Gastroesophageal sphincter (tissue), 4 donors: ENCODE results near the gene NTHL1. TPM values are rescaled to one million over a fixed set of nuclear protein-coding genes. Genes with fewer than 3 reads are reported as not detected.
"Not testable (repeated sequence)": the region's sequence is repeated elsewhere in the genome, so short reads cannot be mapped to it uniquely, and the experiment has no call there.

Source experiments
- ATAC-seq: fragments of 150-250 bp; one replicate; pipeline ENCODE4 v1.9.1; 2016; ENCODE audit warnings: mild to moderate bottlenecking, moderate library complexity
- H3K27ac ChIP-seq, 4 donors: fragments of 200-600 bp; sonication (generic) in 3 of 4; 1 replicate in 3 of 4; 2 replicates in 1 of 4; pipeline ENCODE4 v1.5.1; 2016 to 2019
- H3K27me3 ChIP-seq: fragments of 200-600 bp; sonication (generic); one replicate; pipeline ENCODE4 v1.5.1; 2019
- H3K36me3 ChIP-seq, 2 donors: fragments of 200-600 bp; sonication (generic); one replicate each; pipeline ENCODE4 v1.5.1; 2019; ENCODE audit warnings: control low read depth in 1 of 2
- H3K4me1 ChIP-seq, 3 donors: fragments of 200-600 bp; sonication (generic); 1 replicate in 2 of 3; 2 replicates in 1 of 3; pipeline ENCODE4 v1.5.1; 2016 to 2019; ENCODE audit warnings: control low read depth in 2 of 3
- H3K4me3 ChIP-seq, 2 donors: fragments of 200-600 bp; sonication (generic); one replicate each; pipeline ENCODE4 v1.5.1; 2019; ENCODE audit warnings: mild to moderate bottlenecking in 1 of 2, moderate library complexity in 1 of 2
- H3K9me3 ChIP-seq, 3 donors: fragments of 200-600 bp; sonication (generic); one replicate each; pipeline ENCODE4 v1.5.1; 2017 to 2019; ENCODE audit warnings: control low read depth in 2 of 3
- CTCF ChIP-seq, 4 experiments: fragments of 200-600 bp in 2 of 4; fragments of 450-650 bp in 2 of 4; sonication (generic) in 1 of 4; IDR thresholded peaks; one replicate each; pipeline ENCODE4 v1.5.1; 2017 to 2019; ENCODE audit warnings: antibody characterized with exemption in 4 of 4, mild to moderate bottlenecking in 2 of 4, moderate library complexity in 2 of 4
- EP300 ChIP-seq: sonication (generic); formaldehyde crosslinking; IDR thresholded peaks from one replicate; pipeline ENCODE4 v1.6.1; 2017; ENCODE audit warnings: antibody characterized with exemption, mild to moderate bottlenecking
- POLR2A ChIP-seq, 2 donors: fragments of 450-650 bp; IDR thresholded peaks; one replicate each; pipeline ENCODE4 v1.6.1; 2017; ENCODE audit warnings: antibody characterized with exemption in 2 of 2, mild to moderate bottlenecking in 2 of 2, moderate library complexity in 1 of 2
- POLR2AphosphoS5 ChIP-seq: sonication (generic); formaldehyde crosslinking; IDR thresholded peaks from one replicate; pipeline ENCODE4 v1.6.1; 2017; ENCODE audit warnings: antibody characterized with exemption
- whole genome bisulfite sequencing, 2 donors: methylation state at CpG; one replicate each; pipeline ENCODE4 v1.1.5; 2018; ENCODE audit warnings: low coverage in 1 of 2; 5-methylcytosine and 5-hydroxymethylcytosine counted together
- total RNA-seq, 4 donors: library from RNA; depleted of rRNA; stranded (reverse); fragments of >200 nt; gene quantifications; one replicate each; pipeline ENCODE4 v1.1.0, GENCODE V29; 2016

Gene NTHL1
- total RNA-seq, 4 donors from 2014 or later: 18.4 to 25.4 (median 21.6) TPM

- TF ChIP-seq EP300 (no peak), POLR2A (IDR thresholded peaks at IDR 0.05) (no peak), POLR2AphosphoS5 (no peak), CTCF (IDR thresholded peaks at IDR 0.05) (no peak)
- peaks cover 0 to 93% (median 78%) of the 10 kb centered on the region in 3 donors for H3K4me1 ChIP-seq
- peaks cover 0 to 26% of the 10 kb centered on the region in 2 donors for H3K36me3 ChIP-seq
- H3K27ac ChIP-seq: peak overlapping the region in 3 of 4 donors; percentile 90 to 92 (median 92)
- no peak for ATAC-seq
- no peaks in the 10 kb centered on the region for H3K9me3 ChIP-seq
- 100% methylated on average over 1 of the region's 15 CpGs; no CpG with 5 or more reads in 1 of the 2 donors for WGBS, 2 donors
- no peaks in the 10 kb centered on the region for H3K27me3 ChIP-seq
- peak overlapping the region in 1 of 2 donors; percentile 10 for H3K4me3 ChIP-seq
Observed at GRCh38 chr16:2037115-2037514, 10.5 kb downstream of the NTHL1 start.

GRCh38 chr16:2036200-2036966 is 11.3 kb downstream of the NTHL1 start:
- H3K9me3 ChIP-seq: no peaks in the 10 kb centered on the region
- peaks cover 0 to 26% of the 10 kb centered on the region in 2 donors for H3K36me3 ChIP-seq
- TF ChIP-seq EP300: no peak
- no peak for TF ChIP-seq CTCF (IDR thresholded peaks at IDR 0.05)
- TF ChIP-seq POLR2A (IDR thresholded peaks at IDR 0.05): no peak
- no peak for TF ChIP-seq POLR2AphosphoS5
- H3K27me3 ChIP-seq: no peaks in the 10 kb centered on the region
- H3K4me3 ChIP-seq: peak overlapping the region in 1 of 2 donors; percentile 49
- ATAC-seq: no peak
- H3K4me1 ChIP-seq: peaks cover 0 to 94% (median 75%) of the 10 kb centered on the region in 3 donors
- WGBS, 2 donors: 80% methylated on average over 1 of the region's 47 CpGs; no CpG with 5 or more reads in 1 of the 2 donors
- peak overlapping the region; percentile 7 to 92 (median 91) for H3K27ac ChIP-seq

- peak overlapping the region in 1 of 2 donors; percentile 49 for H3K4me3 ChIP-seq
Observed at GRCh38 chr16:2035431-2036199, 12.0 kb downstream of the NTHL1 start.

GRCh38 chr16:2034696-2035430 is 12.8 kb downstream of the NTHL1 start:
- TF ChIP-seq CTCF (IDR thresholded peaks at IDR 0.05) (no peak), POLR2AphosphoS5 (no peak), POLR2A (IDR thresholded peaks at IDR 0.05) (no peak), EP300 (no peak)
- Histone ChIP-seq H3K4me1 (peaks cover 0 to 85% (median 69%) of the 10 kb centered on the region in 3 donors), H3K4me3 (peak overlapping the region in 1 of 2 donors; percentile 49)

More at GRCh38 chr16:2035431-2036199, 12.0 kb downstream of the NTHL1 start:
- Histone ChIP-seq H3K4me1 (peaks cover 0 to 92% (median 75%) of the 10 kb centered on the region in 3 donors), H3K9me3 (no peaks in the 10 kb centered on the region), H3K27ac (peak overlapping the region; percentile 8 to 92 (median 91)), H3K27me3 (no peaks in the 10 kb centered on the region), H3K36me3 (peaks cover 0 to 22% of the 10 kb centered on the region in 2 donors)
- no peak for ATAC-seq
- TF ChIP-seq CTCF (IDR thresholded peaks at IDR 0.05) (no peak), POLR2AphosphoS5 (peak; percentile 26)
- WGBS, 2 donors: no CpG with 5 or more reads among the region's 34 CpGs

GRCh38 chr16:2033909-2034695 is 13.5 kb downstream of the NTHL1 start:
- Histone ChIP-seq H3K36me3 (peaks cover 0 to 33% of the 10 kb centered on the region in 2 donors), H3K4me1 (peaks cover 0 to 83% (median 61%) of the 10 kb centered on the region in 3 donors), H3K4me3 (peak overlapping the region in 1 of 2 donors; percentile 49), H3K27ac (peak overlapping the region; percentile 45 to 92 (median 91))
- not testable (repeated sequence) for ATAC-seq, H3K9me3 ChIP-seq, H3K27me3 ChIP-seq
- WGBS, 2 donors: 2% methylated on average over 7 of the region's 32 CpGs; no CpG with 5 or more reads in 1 of the 2 donors

More at GRCh38 chr16:2034696-2035430, 12.8 kb downstream of the NTHL1 start:
- Histone ChIP-seq H3K27me3 (no peaks in the 10 kb centered on the region), H3K36me3 (peaks cover 0 to 27% of the 10 kb centered on the region in 2 donors), H3K9me3 (no peaks in the 10 kb centered on the region), H3K27ac (peak overlapping the region in 3 of 4 donors; percentile 90 to 92 (median 92))
- ATAC-seq: no peak
- WGBS, 2 donors: no CpG with 5 or more reads among the region's 17 CpGs
